Fibroblast of lung (primary cell): ENCODE data around the gene ACACB.

Source experiments
- CTCF ChIP-seq, 2 donors: IDR thresholded peaks in 1 of 2; conservative IDR thresholded peaks in 1 of 2; 1 replicate in 1 of 2; 2 replicates in 1 of 2; pipeline ENCODE4 v1.5.1; 2011 to 2012; ENCODE audit warnings: low read length in 2 of 2, control low read depth in 1 of 2, inconsistent platforms in 1 of 2, low read depth in 1 of 2, mild to moderate bottlenecking in 1 of 2
- EZH2 ChIP-seq: IDR thresholded peaks from 2 replicates; pipeline ENCODE4 v1.5.1; 2012; ENCODE audit warnings: low read length, control low read depth, mild to moderate bottlenecking; ENCODE audit errors: missing control alignments

GRCh38 chr12:109223211-109223610 lies 106.8 kb downstream of the ACACB start:
- TF ChIP-seq CTCF (conservative IDR thresholded peaks at IDR 0.05 in 1 of 2, IDR thresholded peaks at IDR 0.05 in 1 of 2; ENCODE audit: low read depth in 1 of 2, low read length in 2 of 2), result no peak
- TF ChIP-seq EZH2, result no peak
